GM13976 (cell line): ENCODE results near the gene ZCWPW1.

Experiments
- DNase-seq: peaks from one replicate; pipeline ENCODE4 v3.0.0; 2012; ENCODE audit warnings: low spot score
- in situ Hi-C: fragments of 300-500 bp; cut with MboI; formaldehyde crosslinking; loops from one replicate; pipeline ENCODE4 v1.12.0; 2022; ENCODE audit warnings: low sequenced_read_pairs, mixed read lengths, inconsistent platforms; ENCODE audit not compliant: unreplicated experiment
- TF ChIP-seq, protein P1 (sequence below): IDR thresholded peaks from 2 replicates; pipeline ENCODE4 v1.5.1; 2012; ENCODE audit warnings: borderline replicate concordance, mild to moderate bottlenecking; ENCODE audit not compliant: insufficient read depth; ENCODE audit errors: extremely low read depth, missing control alignments, control extremely low read depth

Gene ZCWPW1

DNA sequence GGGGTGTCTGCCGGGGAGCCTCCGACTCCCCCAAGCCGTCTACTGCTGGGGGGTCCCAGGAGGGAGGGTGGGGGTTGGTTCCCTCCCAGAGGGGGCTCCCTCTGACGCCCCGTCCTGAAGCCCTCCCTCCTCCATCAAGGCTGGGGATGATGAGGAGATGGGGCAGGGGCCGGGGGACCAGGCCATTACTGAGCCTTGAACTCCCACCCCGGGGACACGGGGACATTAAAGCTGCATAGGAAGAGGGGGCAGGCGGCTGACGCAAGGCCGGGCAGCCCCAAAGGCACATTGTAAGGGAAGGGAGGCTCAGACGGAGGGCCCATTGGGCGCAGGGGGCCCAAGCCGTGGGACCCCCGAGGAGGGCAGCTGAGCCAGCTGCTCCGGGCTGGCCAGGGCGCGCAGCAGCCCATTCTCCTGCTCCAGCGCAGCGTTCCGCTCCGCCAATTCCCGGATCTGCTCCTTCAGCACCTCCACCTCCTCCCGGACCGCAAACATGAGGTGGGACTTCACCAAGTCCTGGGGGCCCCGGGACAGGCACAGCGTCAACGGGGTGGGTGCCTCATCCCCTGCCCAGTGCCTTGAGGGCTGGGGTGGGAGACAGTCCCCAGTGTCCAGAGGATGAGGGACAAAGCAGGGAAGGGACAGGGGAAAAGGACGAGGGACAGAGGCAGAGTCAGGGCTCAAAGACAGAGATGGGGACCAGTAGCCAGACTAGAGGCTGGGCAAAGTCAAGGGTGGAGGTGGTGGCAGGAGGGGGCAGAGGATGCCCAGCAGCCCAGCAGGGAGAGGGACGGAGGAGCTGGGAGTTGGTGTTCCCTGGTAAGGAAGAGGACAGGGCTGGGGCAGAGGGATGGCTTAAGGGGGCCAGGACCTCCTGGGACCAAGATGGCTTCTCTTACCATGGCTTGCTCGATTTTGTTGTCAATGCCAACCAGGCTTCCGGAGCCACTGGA is 38.4 kb upstream of the ZCWPW1 start:
- in situ Hi-C loops: loop anchor here (25.0 kb wide), 2 partner anchors 95 to 395 kb away; partner anchors contain the start of genes SAP25, SLC12A9 and TRIP6
- TF ChIP-seq, protein P1, sequence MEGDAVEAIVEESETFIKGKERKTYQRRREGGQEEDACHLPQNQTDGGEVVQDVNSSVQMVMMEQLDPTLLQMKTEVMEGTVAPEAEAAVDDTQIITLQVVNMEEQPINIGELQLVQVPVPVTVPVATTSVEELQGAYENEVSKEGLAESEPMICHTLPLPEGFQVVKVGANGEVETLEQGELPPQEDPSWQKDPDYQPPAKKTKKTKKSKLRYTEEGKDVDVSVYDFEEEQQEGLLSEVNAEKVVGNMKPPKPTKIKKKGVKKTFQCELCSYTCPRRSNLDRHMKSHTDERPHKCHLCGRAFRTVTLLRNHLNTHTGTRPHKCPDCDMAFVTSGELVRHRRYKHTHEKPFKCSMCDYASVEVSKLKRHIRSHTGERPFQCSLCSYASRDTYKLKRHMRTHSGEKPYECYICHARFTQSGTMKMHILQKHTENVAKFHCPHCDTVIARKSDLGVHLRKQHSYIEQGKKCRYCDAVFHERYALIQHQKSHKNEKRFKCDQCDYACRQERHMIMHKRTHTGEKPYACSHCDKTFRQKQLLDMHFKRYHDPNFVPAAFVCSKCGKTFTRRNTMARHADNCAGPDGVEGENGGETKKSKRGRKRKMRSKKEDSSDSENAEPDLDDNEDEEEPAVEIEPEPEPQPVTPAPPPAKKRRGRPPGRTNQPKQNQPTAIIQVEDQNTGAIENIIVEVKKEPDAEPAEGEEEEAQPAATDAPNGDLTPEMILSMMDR: no peak
- DNase-seq: no peak

DNA sequence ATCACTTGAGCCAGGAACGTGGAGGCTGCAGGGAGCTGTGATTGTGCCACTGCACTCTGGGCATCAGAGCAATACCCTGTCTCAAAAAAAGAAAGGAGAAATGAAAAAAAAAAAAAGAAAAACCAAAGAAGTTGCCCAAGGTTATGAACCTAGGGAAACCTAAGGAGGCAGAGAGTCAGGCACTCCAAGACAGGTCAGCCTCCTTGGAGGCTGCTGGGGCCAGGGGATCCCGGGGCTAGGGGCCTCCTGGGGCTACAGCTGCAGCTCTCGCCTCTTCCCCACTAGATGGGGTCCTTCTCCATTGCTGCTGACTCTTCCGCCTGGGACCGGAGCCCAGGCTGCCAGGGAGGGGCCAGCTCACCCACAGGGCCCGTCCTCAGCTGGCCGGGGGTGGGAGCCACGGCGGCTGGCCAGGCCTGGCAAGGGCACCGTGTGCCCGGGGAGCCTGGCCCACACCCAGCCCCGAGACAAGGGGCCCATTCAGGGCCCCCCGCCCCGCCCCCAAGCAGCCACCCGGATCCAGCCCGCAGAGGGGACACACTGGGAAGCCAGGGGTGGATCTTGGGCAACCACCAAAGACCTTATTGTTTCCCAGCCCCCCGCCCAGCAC is 37.3 kb upstream of the ZCWPW1 start:
- TF ChIP-seq, protein P1: peak; percentile 15
- DNase-seq: no peak
- in situ Hi-C loops: loop anchor here (25.0 kb wide), 2 partner anchors 96 to 396 kb away; partner anchors contain the start of genes SAP25, SLC12A9 and TRIP6

DNA sequence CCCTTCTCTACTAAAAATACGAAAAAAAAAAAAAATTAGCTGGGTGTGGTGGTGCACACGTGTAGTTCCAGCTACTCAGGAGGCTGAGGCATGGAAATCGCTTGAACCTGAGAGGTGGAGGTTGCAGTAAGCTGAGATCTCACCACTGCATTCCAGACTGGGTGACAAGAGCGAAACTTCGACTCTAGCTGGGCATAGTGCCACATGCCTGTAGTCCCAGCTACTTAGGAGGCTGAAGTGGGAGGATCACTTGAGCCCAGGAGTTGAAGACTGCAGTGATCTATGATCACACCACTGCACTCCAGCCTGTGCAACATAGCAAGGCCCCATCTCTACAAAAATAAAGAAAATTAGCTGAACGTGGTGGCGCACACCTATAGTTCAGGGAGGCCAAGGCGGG is 36.8 kb upstream of the ZCWPW1 start:
- DNase-seq: no peak
- in situ Hi-C loops: loop anchor here (25.0 kb wide), 2 partner anchors 97 to 397 kb away; partner anchors contain the start of genes SAP25, SLC12A9 and TRIP6
- TF ChIP-seq, protein P1: no peak

DNA sequence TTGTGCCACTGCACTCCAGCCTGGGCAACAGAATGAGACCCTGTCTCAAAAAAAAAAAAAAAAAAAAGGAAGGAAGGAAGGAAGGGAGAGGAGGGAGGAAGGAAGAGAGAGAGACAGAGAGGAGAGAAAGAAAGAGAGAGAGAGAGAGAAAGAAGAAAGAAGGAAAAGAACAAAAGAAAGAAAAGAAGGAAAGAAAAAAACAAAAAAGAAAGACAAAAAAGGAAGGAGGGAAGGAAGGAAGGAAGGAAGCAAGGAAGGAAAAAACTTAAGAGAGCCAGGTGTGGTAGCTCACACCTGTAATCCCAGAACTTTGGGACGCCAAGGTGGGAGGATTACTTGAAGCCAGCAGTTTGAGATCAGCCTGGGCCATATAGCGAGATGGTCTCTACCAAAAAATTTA is 36.3 kb upstream of the ZCWPW1 start:
- in situ Hi-C loops: loop anchor here (25.0 kb wide), 2 partner anchors 98 to 398 kb away; partner anchors contain the start of genes SAP25, SLC12A9 and TRIP6
- DNase-seq: no peak
- TF ChIP-seq, protein P1: no peak

DNA sequence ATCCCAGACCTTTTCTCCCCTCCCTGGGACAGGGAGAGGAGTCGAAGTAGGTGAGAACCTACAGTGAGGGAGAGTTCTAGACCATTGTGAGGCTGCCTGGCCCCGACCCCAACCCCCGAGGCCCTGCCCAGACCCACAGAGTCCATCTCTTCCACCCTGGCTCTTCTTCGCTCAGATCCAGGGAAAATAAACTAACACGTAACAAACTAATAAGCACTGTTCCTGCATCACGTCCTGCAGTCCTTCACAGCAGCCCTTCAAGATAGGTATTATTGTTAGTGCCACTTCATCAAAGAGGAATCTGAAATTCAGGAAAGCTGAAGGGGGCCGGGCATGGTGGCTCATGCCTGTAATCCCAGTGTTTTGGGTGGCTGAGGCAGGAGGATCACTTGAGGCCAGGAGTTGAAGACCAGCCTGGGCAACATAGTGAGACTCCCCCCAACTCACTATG is 35.7 kb upstream of the ZCWPW1 start, which contains the start of gene SPACDR:
SPACDR (minus strand) TSS at position 51 of the 451 bp plus-strand sequence. CDS start 235 bp downstream, outside the sequence.
- in situ Hi-C loops: loop anchor here (25.0 kb wide), 2 partner anchors 98 to 398 kb away; partner anchors contain the start of genes SAP25, SLC12A9 and TRIP6
- TF ChIP-seq, protein P1: no peak

DNA sequence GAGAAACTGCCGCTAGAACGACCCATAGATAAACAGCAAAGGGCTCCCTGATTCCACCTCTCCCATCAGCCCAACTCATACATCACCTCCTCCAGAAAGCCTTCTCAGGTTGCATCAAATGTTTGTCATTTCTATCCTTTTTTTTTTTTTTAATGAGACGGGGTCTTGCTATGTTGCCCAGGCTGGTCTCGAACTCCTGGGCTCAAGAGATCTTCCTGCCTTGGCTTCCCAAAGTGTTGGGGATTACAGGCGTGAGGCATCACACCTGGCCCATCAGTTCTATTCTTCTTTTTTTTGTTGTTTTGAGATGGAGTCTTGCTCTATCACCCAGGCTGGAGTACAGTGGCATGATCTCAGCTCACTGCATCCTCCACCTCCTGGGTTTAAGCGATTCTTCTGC is 28.5 kb upstream of the ZCWPW1 start:
- DNase-seq: no peak
- TF ChIP-seq, protein P1: no peak
- in situ Hi-C loops: loop anchor here (25.0 kb wide), 2 partner anchors 105 to 405 kb away; partner anchors contain the start of genes SAP25, SLC12A9 and TRIP6

More for the DNA sequence above, 35.7 kb upstream of the ZCWPW1 start, which contains the start of gene SPACDR:
- DNase-seq: no peak
